ENCODE results near the gene CKAP2. TPM values are rescaled to one million over a fixed set of nuclear protein-coding genes. Genes with fewer than 3 reads are reported as not detected.

CKAP2 gene
- total and polyA plus RNA-seq, 2 of the 8 experiments (the other 6 are each of a cell fraction or from before 2014, with no cell fraction given): 8.3 to 70.7 TPM

- H4K20me1 ChIP-seq (replicated peaks in 1 of 2; ENCODE audit: control insufficient read depth in 1 of 2, insufficient read depth in 2 of 2, low read length in 2 of 2): no peaks in the 10 kb centered on the region
- no peak overlapping the region for H2BK120ac ChIP-seq (replicated peaks; ENCODE audit: low read depth, low read length)
- 92% methylated on average over 1 of the region's 1 CpG; no CpG with 5 or more reads in 1 of the 2 experiments for WGBS, 2 experiments (ENCODE audit: extremely low coverage in 1 of 2, insufficient coverage in 1 of 2, insufficient read length in 1 of 2, insufficient replicate concordance in 2 of 2, low coverage in 1 of 2, low lambda C conversion rate in 2 of 2, missing lambda C conversion rate in 1 of 2)
- H3K4ac ChIP-seq (replicated peaks; ENCODE audit: insufficient read length, low read depth, low read length): no peak overlapping the region
- no peak overlapping the region for H2BK20ac ChIP-seq (ENCODE audit: low read length)
- no peak overlapping the region for H3K9ac ChIP-seq (replicated peaks in 1 of 4; ENCODE audit: extremely low read depth in 1 of 4, low read depth in 3 of 4, low read length in 3 of 4)
- no peak overlapping the region for H2BK15ac ChIP-seq (ENCODE audit: low read length)
- CTCF ChIA-PET (ENCODE audit: partially characterized antibody): interaction anchor here (1.7 kb wide), 1 partner anchor 32 kb away, joined by 6 read pairs; the partner anchor contains the start of gene VPS36
- H4K8ac ChIP-seq (ENCODE audit: extremely low read depth, insufficient read depth, low read length): no peak overlapping the region
- H2BK12ac ChIP-seq (ENCODE audit: low read depth, low read length): no peak overlapping the region
- H3K79me2 ChIP-seq (ENCODE audit: control insufficient read depth in 1 of 2, insufficient read depth in 2 of 2, low read length in 2 of 2): no peaks in the 10 kb centered on the region
- TF ChIP-seq SIX5 (IDR thresholded peaks at IDR 0.05; ENCODE audit: low read depth, low read length) (no peak), KDM5A (IDR thresholded peaks at IDR 0.05; ENCODE audit: low read length) (no peak)
- no peak overlapping the region for H3K14ac ChIP-seq (ENCODE audit: insufficient read length)
- H2BK5ac ChIP-seq (ENCODE audit: low read depth, low read length): no peak overlapping the region
- no peaks in the 10 kb centered on the region; the same call in 1 of the 2 replicates for H3K23me2 ChIP-seq (ENCODE audit: low read depth, low read length)
- DNase-seq (ENCODE audit: low read depth in 1 of 2, low spot score in 2 of 2): no peak
- H3K56ac ChIP-seq (replicated peaks; ENCODE audit: insufficient read length, low read depth, low read length): no peak overlapping the region
- H4K5ac ChIP-seq (ENCODE audit: insufficient read length, low read depth, low read length): no peak overlapping the region
- no peak overlapping the region for H3K4me2 ChIP-seq (ENCODE audit: insufficient read depth in 1 of 2, low read depth in 2 of 2, low read length in 2 of 2)
- POLR2A ChIA-PET (ENCODE audit: partially characterized antibody): interaction anchor here (1.0 to 1.2 kb wide), 2 partner anchors 10 to 15 kb away, joined by 3 to 4 read pairs; no protein-coding TSS in a partner anchor
- H2AK5ac ChIP-seq (ENCODE audit: low read depth, low read length): no peak overlapping the region
- no peak overlapping the region for H2AFZ ChIP-seq (ENCODE audit: low read length)
- no peak overlapping the region for H3K23ac ChIP-seq (ENCODE audit: insufficient read length)
- H3K4me1 ChIP-seq (replicated peaks in 1 of 4; ENCODE audit: control insufficient read depth in 3 of 4, insufficient read depth in 4 of 4, low read length in 3 of 4): no peaks in the 10 kb centered on the region
- H3K79me1 ChIP-seq (ENCODE audit: low read depth, low read length): no peaks in the 10 kb centered on the region
- no peaks in the 10 kb centered on the region for H3K9me3 ChIP-seq (ENCODE audit: insufficient read depth in 2 of 2, low read depth in 1 of 2, low read length in 1 of 2)
- H3K27ac ChIP-seq (ENCODE audit: low read depth, low read length): no peak overlapping the region
- H3K4me3 ChIP-seq (ENCODE audit: extremely low read depth in 1 of 4, insufficient read depth in 2 of 4, low read depth in 3 of 4, low read length in 4 of 4): no peak overlapping the region
- H3K27me3 ChIP-seq (replicated peaks in 1 of 4; ENCODE audit: control insufficient read depth in 3 of 4, extremely low read depth in 1 of 4, insufficient read depth in 3 of 4, low read length in 3 of 4): no peaks in the 10 kb centered on the region
- H3K18ac ChIP-seq (ENCODE audit: extremely low read depth, low read length): no peak overlapping the region
- H3K36me3 ChIP-seq (ENCODE audit: control insufficient read depth in 2 of 4, insufficient read depth in 4 of 4, low read length in 3 of 4): peaks cover 0 to 18% (median 4%) of the 10 kb centered on the region in 4 experiments; a peak in 4 of 8 replicates
- no peak overlapping the region for H4K91ac ChIP-seq (replicated peaks; ENCODE audit: insufficient read length, low read length)
- FAIRE-seq: no peak
Measured at GRCh38 chr13:52419080-52419479, 36.2 kb upstream of the CKAP2 start.

All from H1 (cell line).